NCI-H1417 treated with DMSO at 0.1 percent for 48 hours (cell line): Measurements from ENCODE around the gene SCUBE3.

Source experiments
- DNase-seq: peaks from one replicate; lab custom pipeline; 2025; lab: John Stamatoyannopoulos, UW

The SCUBE3 gene

GRCh38 chr6:35213824-35214756 lies at the start of gene SCUBE3:
Gene SCUBE3 (plus strand): TSS chr6:35213956. CDS start chr6:35214419, 463 bp downstream.
- DNase-seq = no peak

- DNase-seq = no peak
Observed at GRCh38 chr6:35164277-35164676, 49.5 kb upstream of the SCUBE3 start.

DNA sequence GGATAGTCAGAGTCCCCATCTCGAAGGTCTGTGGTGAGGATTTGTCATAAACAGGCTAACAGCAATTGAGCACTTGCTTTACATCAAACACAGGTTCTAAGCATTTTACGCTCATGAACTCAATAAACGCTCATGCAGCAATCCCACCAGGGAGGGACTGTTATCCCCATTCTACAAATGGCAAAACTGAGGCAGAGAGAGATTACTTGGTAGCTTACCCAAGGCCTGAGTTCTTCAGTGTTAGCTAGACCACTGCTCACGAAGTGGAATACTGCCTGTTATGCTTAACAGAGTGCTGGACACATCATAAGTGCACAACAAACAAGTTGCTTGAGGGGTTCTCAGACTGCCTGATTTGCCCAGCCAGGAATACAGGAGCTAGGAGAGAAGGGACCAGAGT lies 48.9 kb upstream of the SCUBE3 start:
- no peak for DNase-seq

GRCh38 chr6:35165630-35166071 lies 48.1 kb upstream of the SCUBE3 start:
- no peak for DNase-seq

DNA sequence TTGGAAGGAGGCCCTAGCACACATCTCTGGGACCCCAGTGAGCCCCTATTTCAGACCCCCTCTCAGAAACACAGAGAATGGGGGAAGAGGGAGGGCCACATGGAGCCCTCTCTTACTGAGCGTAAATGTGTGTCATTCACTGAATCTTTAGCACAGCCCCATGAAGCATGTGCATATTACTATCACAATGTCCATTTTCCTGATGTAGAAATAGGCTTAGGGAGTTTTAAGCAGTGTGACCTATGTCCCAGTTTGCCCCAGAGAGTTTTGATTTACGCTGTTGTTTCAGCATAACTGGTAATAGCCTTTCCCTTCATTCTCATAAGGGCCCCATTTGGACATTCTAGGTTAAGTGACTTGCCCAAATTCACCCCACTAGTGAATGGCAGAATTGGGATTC lies 47.6 kb upstream of the SCUBE3 start:
- DNase-seq = no peak

GRCh38 chr6:35166520-35166919 lies 47.2 kb upstream of the SCUBE3 start:
- DNase-seq = no peak

GRCh38 chr6:35167505-35167904 lies 46.3 kb upstream of the SCUBE3 start:
- no peak for DNase-seq

- DNase-seq = no peak
Observed at GRCh38 chr6:35168461-35168861, 45.3 kb upstream of the SCUBE3 start.

GRCh38 chr6:35170166-35170565 lies 43.6 kb upstream of the SCUBE3 start:
- no peak for DNase-seq

DNA sequence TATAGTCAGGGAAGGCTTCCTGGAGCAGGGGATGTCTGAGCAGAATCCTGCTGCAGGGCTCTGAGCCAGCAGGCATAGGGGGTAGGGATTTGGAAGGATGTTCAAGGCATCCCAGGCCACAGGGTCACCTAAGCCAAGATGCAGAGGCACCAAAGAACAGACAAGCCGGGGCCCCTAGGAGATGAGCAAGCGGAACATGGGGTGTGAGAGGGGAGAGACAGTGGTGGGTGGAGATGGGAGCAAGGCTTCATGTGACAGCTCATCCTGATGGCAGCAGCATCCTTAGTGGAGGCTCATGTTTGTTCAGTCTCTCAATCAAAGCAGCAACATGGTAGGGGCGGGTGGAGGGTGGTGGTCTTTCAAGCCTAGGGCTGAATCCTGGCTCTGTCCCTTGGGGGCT lies 42.9 kb upstream of the SCUBE3 start:
- no peak for DNase-seq

GRCh38 chr6:35173044-35173426 lies 40.7 kb upstream of the SCUBE3 start:
- DNase-seq = no peak

- DNase-seq = no peak
Observed at GRCh38 chr6:35173427-35174087, 40.2 kb upstream of the SCUBE3 start.

DNA sequence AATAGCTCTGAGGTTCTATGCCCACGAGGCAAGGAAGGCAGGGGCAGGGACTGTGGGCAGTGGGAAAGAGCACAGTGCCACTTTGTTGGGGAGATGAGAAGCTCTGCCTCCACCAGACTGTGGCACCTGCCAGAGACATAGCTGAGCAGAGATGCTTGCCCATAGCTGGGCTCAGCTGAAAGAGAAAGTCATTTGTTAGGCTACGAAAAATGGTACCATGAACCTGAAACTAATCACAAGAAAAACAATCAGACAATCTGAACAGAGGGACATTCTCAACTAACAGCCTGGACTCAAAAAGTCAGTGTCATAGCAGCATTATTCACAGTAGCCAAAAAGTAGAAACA lies 39.7 kb upstream of the SCUBE3 start:
- DNase-seq = no peak

GRCh38 chr6:35174501-35174900 lies 39.3 kb upstream of the SCUBE3 start:
- DNase-seq = no peak

GRCh38 chr6:35176301-35177024 lies 37.3 kb upstream of the SCUBE3 start:
- no peak for DNase-seq

DNA sequence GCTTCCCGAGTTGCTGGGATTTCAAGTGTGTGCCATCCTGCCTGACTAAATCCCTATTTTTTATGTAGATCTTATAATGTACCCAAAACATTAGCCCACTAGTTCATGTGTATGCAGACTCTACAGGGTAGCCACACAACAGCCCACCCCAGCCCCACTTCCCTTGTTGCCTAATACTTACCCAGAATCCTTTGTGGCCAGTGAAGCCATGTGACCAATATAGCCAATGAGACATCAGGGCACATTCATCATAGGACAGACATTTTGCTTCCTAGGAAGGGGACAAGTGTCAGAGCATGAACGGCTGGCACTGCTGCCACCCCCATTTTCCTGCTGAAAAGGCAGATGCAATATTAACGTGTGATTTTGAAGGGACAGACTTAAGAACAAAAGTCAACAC lies 36.6 kb upstream of the SCUBE3 start:
- DNase-seq = no peak

DNA sequence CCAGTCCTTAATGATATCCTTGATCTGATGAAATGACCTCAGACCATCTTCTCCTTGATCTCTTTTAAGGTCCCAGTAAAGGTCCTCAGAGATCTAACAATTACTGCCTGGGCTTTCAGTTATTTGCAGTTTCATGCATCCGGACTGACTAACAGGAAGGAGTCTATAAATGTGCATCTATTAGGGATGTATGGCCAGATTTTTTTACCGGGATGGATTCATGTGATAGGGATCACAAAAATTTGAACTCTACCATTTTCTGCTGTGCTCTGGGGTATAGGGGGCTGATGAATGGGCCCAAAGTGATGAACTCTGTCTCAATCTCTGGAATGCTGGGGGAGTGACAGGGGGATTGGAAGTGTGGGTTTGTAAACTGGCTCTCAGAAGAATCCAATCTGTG lies 36.2 kb upstream of the SCUBE3 start:
- no peak for DNase-seq

DNA sequence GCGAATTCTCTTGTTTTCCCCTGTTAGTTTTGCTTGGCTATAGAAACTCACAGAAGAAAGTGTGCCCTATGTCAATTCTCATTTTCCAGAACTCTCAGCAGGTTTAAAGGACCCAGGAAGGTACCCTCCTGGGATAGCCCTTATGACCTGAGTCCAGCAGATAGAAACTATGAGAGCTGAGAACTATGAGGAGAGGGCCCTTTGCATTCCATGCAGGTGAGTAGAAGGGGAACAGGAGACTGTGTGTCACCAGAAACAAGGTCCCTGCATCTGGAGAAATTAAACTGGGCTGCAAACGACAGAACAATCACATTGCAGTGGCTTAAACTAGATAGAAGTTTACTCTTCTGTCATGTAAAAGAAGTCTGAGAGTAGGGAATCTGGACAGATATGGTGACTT lies 35.7 kb upstream of the SCUBE3 start:
- no peak for DNase-seq

- DNase-seq = no peak
Observed at GRCh38 chr6:35178932-35179832, 34.6 kb upstream of the SCUBE3 start.

- no peak for DNase-seq
Observed at GRCh38 chr6:35179901-35180535, 33.7 kb upstream of the SCUBE3 start.

DNA sequence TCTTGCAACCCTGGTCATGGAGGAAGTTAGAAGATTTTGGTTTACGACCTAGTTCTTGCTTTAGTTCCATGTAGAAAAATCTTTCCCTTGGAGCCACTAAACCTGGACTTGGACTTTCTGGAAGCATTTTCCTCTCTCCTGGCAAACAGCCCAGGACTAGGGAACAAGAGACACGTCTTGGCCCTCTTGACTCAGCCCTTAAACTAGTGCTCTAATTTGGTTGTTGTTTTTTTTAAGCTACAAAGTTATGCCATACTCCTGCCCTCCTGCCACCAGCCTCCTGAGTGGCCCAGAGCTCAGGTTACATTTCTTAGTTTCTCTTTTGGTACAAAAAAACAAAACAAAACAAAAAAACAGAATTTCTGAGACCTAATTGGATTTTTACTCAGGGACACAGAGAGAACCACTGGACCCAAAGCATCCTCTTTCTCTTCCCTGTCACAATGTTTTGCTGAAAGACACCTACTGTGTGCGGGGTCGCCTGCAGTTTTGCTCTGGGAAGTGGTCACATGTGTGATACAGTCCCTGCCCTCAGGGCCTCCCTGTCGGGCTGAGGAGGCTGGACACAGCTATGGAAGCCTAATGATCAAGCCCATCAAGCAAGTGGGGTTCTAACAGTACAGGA lies 32.3 kb upstream of the SCUBE3 start:
- no peak for DNase-seq
